HG02678 (cell line): ENCODE results near the gene DOLK.
A peak's percentile ranks its signal among the peaks of the same experiment; 100 is the strongest.

Experiments used
- ATAC-seq: cut with Tn5 transposase; IDR thresholded peaks from one replicate; pipeline ENCODE4 v1.9.1; 2021; ENCODE audit warnings: mild to moderate bottlenecking, moderate library complexity; ENCODE audit not compliant: unreplicated experiment

Gene DOLK

DNA sequence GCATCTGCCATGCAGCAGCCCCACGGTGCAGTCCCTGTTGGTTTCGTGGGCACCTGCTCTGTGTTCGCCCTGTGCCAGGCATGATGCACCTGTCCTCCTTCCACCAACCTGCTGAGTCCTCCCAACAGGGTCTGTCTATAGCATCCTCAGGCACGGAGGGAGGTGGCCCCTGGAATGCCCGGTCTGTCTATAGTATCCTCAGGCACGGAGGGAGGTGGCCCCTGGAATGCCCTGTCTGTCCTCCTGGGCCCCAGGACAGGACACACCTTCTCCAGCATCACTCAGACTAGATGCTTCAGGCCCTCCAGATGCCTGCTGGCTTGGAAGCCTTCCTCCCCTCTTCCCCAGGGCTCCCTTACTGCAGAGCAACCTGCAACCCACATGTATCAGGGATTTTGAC is 36.5 kb downstream of the DOLK start:
- no peak for ATAC-seq

DNA sequence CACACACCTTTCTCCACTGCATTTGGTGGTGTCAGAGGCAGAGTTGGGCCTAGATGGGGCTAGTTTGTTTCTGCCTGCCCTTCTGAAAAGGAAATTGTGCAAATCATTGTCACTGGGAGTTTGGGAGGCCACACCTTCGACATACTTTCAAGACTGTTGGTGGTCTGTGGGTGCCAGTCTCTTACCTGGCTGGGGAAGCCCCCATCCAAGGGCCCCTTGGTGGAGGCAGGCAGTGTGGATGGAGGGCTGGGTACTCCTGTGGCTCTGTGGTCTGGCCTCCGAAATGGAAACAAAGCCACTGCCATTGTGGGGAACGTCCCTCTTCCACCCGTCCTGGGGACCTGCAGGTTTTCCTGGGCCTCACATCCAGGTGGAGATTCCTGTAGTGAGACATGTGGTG is 37.5 kb downstream of the DOLK start:
- ATAC-seq, result no peak

DNA sequence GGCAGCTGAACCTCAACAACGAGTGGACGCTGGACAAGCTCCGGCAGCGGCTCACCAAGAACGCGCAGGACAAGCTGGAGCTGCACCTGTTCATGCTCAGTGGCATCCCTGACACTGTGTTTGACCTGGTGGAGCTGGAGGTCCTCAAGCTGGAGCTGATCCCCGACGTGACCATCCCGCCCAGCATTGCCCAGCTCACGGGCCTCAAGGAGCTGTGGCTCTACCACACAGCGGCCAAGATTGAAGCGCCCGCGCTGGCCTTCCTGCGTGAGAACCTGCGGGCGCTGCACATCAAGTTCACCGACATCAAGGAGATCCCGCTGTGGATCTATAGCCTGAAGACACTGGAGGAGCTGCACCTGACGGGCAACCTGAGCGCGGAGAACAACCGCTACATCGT is 39.0 kb downstream of the DOLK start:
- no peak for ATAC-seq

DNA sequence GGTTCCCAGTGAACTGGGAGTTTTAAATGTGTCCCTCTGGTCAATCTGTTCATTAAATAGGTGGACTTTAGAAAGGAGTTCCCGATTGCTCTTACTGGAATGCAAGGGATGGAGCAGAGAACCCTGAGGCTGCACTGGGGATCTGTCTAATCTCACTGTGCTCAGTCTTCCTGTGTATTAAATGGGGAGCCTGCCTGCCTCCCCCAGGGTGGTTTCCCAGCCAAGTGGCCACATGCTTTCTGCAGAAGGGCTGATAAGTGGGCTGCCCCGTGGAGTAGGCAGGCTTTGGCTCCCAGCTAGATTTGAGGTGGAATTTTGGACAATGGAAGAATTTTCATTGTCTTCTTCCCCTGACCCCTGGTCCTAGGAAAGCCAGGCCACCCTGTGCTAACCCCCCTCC is 40.7 kb downstream of the DOLK start:
- ATAC-seq, result no peak

DNA sequence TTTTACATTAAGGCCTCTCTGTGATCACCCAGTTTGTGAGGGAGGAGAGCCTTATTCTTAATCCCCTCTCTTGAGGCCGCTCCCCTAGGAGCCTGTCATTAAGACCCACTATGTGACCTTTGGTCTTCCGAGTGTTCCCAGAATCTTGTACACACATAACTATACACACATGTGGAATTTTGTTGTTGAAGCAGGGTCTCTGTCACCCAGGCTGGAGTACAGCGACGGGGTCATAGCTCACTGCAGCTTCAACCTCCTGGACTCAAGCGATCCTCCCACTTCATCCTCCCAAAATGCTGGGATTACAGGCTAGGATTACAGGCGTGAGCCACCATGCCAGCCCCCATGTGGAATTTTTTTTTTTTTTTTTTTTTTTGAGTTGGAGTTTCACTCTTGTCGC is 41.4 kb downstream of the DOLK start:
- no peak for ATAC-seq

DNA sequence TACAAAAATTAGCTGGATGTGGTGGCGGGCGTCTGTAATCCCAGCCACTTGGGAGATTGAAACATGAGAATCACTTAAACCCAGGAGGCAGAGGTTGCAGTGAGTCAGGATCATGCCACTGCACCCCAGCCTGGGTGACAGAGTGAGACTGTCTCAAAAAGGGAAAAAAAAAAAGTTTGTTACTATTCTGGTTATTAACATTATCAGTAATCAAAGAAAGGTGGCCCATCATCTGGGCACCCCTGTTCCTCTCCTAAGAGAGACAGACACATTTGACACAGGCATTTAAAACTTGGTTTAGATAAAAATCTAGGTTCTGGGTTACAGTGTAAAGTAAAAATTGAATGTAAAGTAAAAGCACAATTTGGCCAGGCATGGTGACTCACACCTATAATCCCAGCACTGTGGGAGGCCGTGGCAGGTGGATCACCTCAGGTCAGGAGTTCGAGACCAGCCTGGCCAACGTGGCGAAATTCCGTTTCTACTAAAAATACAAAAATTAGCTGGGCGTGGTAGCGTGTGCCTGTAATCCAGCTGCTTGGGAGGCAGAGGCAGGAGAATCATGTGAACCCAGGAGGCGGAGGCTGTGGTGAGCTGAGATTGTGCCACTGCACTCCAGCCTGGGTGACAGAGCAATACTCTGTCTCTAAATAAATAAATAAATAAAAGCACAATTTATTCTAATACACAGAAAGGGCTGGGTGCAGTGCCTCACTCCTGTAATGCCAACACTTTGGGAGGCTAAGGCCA is 43.4 kb downstream of the DOLK start:
- no peak for ATAC-seq

DNA sequence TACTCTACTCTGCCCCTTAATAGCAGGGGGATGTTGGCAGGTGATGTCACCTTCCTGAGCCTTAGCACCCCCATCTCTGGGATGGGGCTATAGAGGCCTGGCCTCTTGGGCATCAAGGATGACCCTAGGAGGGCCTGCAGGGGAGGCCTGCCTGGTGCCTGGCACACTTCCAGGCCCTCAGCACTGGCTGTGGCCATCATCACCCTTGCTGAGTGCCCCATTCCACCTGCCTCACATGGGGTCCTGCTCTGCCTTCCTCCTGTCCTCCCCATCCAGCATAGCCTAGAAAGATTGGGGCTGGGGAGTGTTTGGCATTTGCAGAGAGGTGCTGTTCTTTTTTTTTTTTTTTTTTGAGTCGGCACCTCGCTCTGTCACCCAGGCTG is 44.3 kb downstream of the DOLK start:
- no peak for ATAC-seq

DNA sequence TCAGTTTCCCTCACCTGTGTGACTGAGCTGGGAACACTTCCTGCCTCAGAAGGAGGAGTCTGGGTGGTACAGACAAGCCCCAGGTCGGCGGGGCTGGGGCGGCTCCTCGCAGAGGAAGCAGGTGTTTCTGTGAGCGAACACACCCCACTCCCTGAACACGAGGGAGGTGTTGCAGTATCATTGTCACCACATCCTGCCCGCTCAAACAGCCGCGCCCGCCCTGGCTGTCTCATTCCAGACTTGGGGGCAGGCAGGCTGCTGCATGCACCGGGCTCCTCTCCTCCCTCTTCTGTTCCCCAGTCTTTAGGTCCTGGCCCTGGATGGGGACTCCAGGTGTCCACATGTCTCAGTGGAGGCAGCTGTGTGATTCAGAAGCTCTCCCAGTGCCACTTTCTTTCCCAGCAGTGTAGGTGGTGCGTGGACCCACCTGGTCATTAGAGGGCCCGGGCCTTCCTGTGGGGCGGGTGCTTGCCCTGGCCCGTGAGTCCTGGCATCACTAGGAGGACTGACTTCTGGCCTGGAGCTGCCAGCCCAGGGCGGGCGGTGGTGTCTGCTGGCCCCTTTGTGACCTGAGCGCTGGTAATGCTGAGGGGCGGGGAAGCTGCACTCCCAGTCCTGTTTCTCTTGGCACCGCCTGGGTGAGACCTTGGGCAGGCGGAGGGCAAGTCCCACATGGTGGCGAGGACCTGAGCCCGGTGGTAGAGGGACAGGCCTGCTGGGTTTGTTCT is 44.9 kb downstream of the DOLK start:
- peak; percentile 88 for ATAC-seq

DNA sequence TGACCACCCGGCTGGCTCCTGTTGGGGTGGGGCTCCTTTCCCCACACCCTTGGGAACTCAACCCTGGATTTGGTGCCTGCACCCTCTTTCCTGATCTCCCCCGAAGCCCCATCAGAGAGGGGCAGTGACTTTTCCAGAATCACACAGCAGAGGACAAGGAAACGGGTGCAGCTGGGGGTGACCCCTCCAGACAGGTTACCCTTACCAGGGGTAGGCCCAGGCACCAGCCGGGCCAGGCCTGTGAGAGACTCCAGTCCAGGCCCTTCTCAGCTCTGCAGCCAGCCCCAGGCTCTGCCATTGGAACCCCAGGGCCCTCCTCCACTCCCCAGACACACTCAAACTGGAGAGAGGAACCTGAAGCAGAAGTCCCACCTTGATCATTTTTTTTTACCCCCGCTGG is 45.6 kb downstream of the DOLK start:
- no peak for ATAC-seq

DNA sequence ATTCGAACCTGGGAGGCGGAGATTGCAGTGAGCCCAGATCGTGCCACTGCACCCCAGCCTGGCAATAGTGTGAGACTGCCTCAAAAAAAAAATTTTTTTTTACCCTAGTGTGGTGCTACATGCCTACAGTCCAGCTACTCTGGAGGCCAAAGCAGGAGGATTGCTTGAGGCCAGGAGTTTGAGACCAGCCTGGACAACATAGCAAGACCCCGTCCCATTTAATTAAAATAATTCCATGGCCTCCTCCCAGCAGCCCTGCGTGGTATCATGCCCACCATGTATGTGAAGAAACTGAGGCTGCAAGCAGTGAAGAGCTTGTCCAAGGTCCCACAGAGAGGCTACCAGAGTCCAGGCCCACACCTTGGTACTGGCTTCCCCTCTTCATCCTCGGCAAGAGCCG is 46.0 kb downstream of the DOLK start:
- no peak for ATAC-seq

DNA sequence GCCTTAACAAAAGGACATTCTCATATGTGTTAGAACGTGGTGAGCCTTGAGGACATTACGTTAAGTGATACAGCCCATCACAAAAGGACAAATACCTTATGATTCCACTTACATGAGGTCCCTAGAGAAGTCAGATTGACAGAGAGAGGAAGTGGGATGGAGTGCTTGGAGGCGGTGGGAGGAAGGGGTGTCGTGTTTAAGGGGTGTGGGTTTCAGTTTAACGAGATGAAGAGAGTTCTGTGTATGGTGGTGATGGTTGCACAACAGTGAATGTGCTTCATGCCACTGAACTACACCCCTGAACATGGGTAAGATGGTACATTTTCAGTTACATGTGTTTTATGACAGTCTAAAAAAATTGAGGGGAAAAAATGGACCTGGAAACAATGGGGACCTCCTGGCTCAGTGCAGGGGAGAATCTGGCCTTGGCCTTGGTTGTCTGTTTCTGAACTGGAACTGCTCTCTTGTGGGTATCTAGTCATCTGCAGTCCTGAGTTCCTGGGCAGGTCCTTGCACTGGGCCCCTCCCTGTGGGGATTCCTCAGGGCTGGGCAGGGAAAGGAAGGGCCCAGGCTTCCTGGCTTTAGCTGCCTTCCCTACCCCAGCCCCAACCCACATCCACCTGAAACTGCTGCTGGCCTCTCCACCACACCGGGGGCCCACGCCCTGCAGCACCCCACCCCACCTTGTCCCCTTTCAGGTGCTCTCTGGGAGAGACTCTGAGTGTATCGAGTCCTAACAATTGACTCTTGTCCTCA is 47.7 kb downstream of the DOLK start:
- no peak for ATAC-seq

DNA sequence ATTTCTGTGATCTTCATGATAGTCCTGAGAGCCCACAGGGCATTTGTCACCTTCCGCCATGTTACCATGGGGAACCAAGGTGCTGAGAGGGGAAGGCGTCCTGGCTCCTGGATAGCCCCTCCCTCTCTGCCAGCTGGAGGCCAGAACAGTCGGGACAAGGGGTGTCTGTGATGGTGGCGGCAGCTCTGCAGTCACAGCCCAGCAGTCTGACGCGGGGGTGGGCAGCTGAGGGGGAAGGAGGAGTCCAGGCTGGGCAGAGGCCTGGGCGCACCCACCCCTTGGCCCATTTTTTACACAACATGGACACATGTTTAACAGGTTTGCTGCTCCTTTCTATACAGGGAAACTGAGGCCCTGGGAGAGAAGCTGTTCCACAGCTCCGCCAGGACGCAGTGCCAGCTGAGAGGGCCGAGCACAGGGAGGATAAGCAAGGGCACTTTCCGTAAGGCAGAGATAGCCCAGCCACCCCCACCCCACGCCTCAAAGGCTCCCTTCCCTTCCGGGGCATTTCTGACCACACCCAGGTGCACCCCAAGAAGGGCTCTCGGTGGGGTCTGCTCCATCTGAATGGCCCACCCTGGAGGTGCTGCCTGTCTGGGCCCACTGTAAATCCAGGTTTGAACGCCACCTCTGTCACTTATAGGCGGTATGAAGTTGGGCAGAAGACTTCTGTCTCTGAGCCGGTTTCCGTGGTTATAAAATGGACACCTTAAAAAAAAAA is 48.4 kb downstream of the DOLK start:
- no peak for ATAC-seq

DNA sequence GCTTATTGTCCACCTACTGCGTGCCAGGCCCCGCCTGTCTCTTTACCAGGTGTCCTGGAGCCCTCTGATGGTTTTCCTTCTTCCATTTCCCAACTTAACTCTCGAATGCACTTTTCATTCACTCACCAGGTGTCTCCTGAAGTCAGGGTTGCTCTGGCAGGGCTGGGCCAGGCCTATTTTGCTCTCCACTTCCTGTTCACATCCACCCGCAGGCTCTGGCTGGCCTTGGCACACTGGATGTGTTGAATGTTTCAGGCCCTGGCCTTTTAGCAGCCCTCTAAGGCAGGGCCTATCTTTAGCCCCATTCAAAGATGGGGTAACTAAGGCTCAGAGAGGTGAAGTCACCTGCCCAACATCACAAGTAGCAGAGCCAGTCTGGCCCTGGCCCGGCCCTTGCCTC is 49.0 kb downstream of the DOLK start:
- ATAC-seq, result no peak

DNA sequence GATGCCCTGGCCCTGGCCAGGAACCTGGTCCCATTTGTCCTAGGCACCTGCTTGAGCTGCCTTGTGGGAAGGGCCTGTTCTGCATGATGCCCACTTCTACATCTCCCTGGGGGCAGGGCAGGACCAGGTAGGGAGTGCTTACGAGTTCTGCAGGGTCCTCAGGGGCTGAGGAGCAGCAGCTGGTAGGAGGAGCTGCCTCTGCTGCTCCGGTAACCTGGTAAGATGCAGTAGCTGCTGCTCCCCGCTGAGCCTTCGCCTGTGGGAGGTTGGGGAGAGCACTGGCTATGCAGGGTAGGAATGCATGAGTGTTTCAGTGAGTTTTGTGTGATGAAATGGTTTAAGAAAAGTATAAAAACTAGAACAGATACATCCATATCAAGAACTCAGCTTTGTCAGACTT is 51.8 kb downstream of the DOLK start:
- ATAC-seq, result no peak
